Suppressor macrophage treated with lipopolysaccharide for 1 hour (primary cell): ENCODE data around the gene CFAP300.

ENCODE experiments used
- DNase-seq, 3 donors: peaks; one replicate each; pipeline ENCODE4 v3.0.0-alpha.2; 2020 to 2022

The CFAP300 gene

GRCh38 chr11:102047305-102047924 lies at the start of gene CFAP300:
CFAP300 (plus strand) TSS chr11:102047437; CDS start chr11:102047471, 34 bp downstream.
- DNase-seq: peak in 1 of 3 donors; percentile 1

GRCh38 chr11:102001657-102002338 lies 45.4 kb upstream of the CFAP300 start:
- DNase-seq: no peak

- no peak for DNase-seq
Observed at GRCh38 chr11:102004220-102004619, 43.0 kb upstream of the CFAP300 start.

- no peak for DNase-seq
Observed at GRCh38 chr11:102005306-102005705, 41.9 kb upstream of the CFAP300 start.

GRCh38 chr11:102006835-102007566 lies 40.2 kb upstream of the CFAP300 start:
- DNase-seq: no peak

- DNase-seq: peak; percentile 32 to 77 (median 55)
Observed at GRCh38 chr11:102007567-102008437, 39.4 kb upstream of the CFAP300 start.

GRCh38 chr11:102010776-102011494 lies 36.3 kb upstream of the CFAP300 start:
- peak in 2 of 3 donors; percentile 1 to 5 for DNase-seq

GRCh38 chr11:102012946-102013345 lies 34.3 kb upstream of the CFAP300 start:
- DNase-seq: no peak

GRCh38 chr11:102014756-102015155 lies 32.5 kb upstream of the CFAP300 start:
- no peak for DNase-seq

GRCh38 chr11:102017026-102017425 lies 30.2 kb upstream of the CFAP300 start:
- DNase-seq: no peak

- DNase-seq: no peak
Observed at GRCh38 chr11:102026217-102026616, 21.0 kb upstream of the CFAP300 start.

- no peak for DNase-seq
Observed at GRCh38 chr11:102026959-102027358, 20.3 kb upstream of the CFAP300 start.

GRCh38 chr11:102036757-102037156 lies 10.5 kb upstream of the CFAP300 start:
- no peak for DNase-seq

- DNase-seq: no peak
Observed at GRCh38 chr11:102046841-102047240, 396 bp upstream of the CFAP300 start.

- DNase-seq: no peak
Observed at GRCh38 chr11:102050927-102051575, 3.8 kb downstream of the CFAP300 start.

- DNase-seq: no peak
Observed at GRCh38 chr11:102061276-102061675, 14.0 kb downstream of the CFAP300 start.

GRCh38 chr11:102062106-102062505 lies 14.9 kb downstream of the CFAP300 start:
- no peak for DNase-seq

- no peak for DNase-seq
Observed at GRCh38 chr11:102064316-102064715, 17.1 kb downstream of the CFAP300 start.

- DNase-seq: no peak
Observed at GRCh38 chr11:102070766-102071165, 23.5 kb downstream of the CFAP300 start.

GRCh38 chr11:102071497-102072472 lies 24.5 kb downstream of the CFAP300 start:
- DNase-seq: no peak
